GM19328 (cell line): ENCODE measurements around the gene HECA.
A peak's percentile ranks its signal among the peaks of the same experiment; 100 is the strongest.
"Not testable (repeated sequence)": the region's sequence is repeated elsewhere in the genome, so short reads cannot be mapped to it uniquely, and the experiment has no call there.

Experiments used
- ATAC-seq: cut with Tn5 transposase; IDR thresholded peaks from one replicate; pipeline ENCODE4 v1.9.1; 2021; ENCODE audit warnings: mild to moderate bottlenecking, moderate library complexity; ENCODE audit not compliant: unreplicated experiment

Gene HECA

GRCh38 chr6:139201378-139201777, 66.5 kb downstream of the HECA start:
- no peak for ATAC-seq

GRCh38 chr6:139204978-139205377, 70.1 kb downstream of the HECA start:
- ATAC-seq, result no peak

- no peak for ATAC-seq
Measured at GRCh38 chr6:139205843-139206242, 71.0 kb downstream of the HECA start.

- not testable (repeated sequence) for ATAC-seq
Measured at GRCh38 chr6:139210766-139211165, 75.9 kb downstream of the HECA start.

GRCh38 chr6:139212460-139212859, 77.6 kb downstream of the HECA start:
- ATAC-seq, result not testable (repeated sequence)

GRCh38 chr6:139219271-139219729, 84.4 kb downstream of the HECA start:
- ATAC-seq, result peak; percentile 100

- no peak for ATAC-seq
Measured at GRCh38 chr6:139219746-139220145, 84.9 kb downstream of the HECA start.

- not testable (repeated sequence) for ATAC-seq
Measured at GRCh38 chr6:139228387-139228786, 93.5 kb downstream of the HECA start.
